SK-N-SH treated with all-trans-retinoic acid at 6 μM for 48 hours (cell line): ENCODE results near the gene EAF1.

Source experiments
- ATAC-seq: fragments of 200-7000 bp; cut with Tn5 transposase; 3 replicates; pipeline ENCODE4 v1.9.1; 2020; ENCODE audit warnings: mild to moderate bottlenecking, moderate library complexity
- ARNTL ChIP-seq: fragments of 450-650 bp; formaldehyde crosslinking; IDR thresholded peaks from 2 replicates; pipeline ENCODE4 v1.5.0; 2020; ENCODE audit warnings: low read depth, mild to moderate bottlenecking, moderate library complexity, borderline replicate concordance
- BACH2 ChIP-seq: fragments of 250-450 bp; sonication (Bioruptor Pico); IDR thresholded peaks from 2 replicates; pipeline ENCODE4 v1.9.0; 2021; ENCODE audit warnings: mild to moderate bottlenecking, borderline replicate concordance
- CREB5 ChIP-seq: fragments of 250-450 bp; sonication (Bioruptor Pico); IDR thresholded peaks from 2 replicates; pipeline ENCODE4 v1.5.1; 2020; ENCODE audit warnings: low read depth, mild to moderate bottlenecking, moderate library complexity
- CSDC2 ChIP-seq: fragments of 250-450 bp; sonication (Bioruptor Pico); IDR thresholded peaks from 2 replicates; pipeline ENCODE4 v1.5.0; 2020; ENCODE audit warnings: mild to moderate bottlenecking, moderate library complexity
- CSRNP3 ChIP-seq: fragments of 250-450 bp; sonication (Bioruptor Pico); IDR thresholded peaks from 2 replicates; pipeline ENCODE4 v1.5.1; 2021; ENCODE audit warnings: mild to moderate bottlenecking, moderate library complexity
- ESRRG ChIP-seq: fragments of 250-450 bp; sonication (Bioruptor Pico); IDR thresholded peaks from 2 replicates; pipeline ENCODE4 v1.6.1; 2021; ENCODE audit warnings: mild to moderate bottlenecking
- GLIS3 ChIP-seq: fragments of 250-450 bp; sonication (Bioruptor Pico); IDR thresholded peaks from 2 replicates; pipeline ENCODE4 v1.5.0; 2020; ENCODE audit warnings: mild to moderate bottlenecking, moderate library complexity
- ISL1 ChIP-seq: fragments of 250-450 bp; sonication (Bioruptor Pico); IDR thresholded peaks from 2 replicates; pipeline ENCODE4 v2.1.2; 2022; ENCODE audit warnings: mild to moderate bottlenecking, moderate library complexity
- OSR1 ChIP-seq: fragments of 250-450 bp; sonication (Bioruptor Pico); IDR thresholded peaks from 2 replicates; pipeline ENCODE4 v1.8.0; 2022; ENCODE audit warnings: moderate library complexity, mild to moderate bottlenecking, inconsistent platforms
- PATZ1 ChIP-seq: fragments of 250-450 bp; sonication (Bioruptor Pico); IDR thresholded peaks from 2 replicates; pipeline ENCODE4 v1.8.0; 2020; ENCODE audit warnings: mild to moderate bottlenecking, moderate library complexity, borderline replicate concordance
- POU6F1 ChIP-seq: fragments of 250-450 bp; sonication (Bioruptor Pico); IDR thresholded peaks from 2 replicates; pipeline ENCODE4 v1.8.0; 2021; ENCODE audit warnings: low read depth, mild to moderate bottlenecking, moderate library complexity, borderline replicate concordance
- PPARA ChIP-seq: fragments of 250-450 bp; sonication (Bioruptor Pico); IDR thresholded peaks from 2 replicates; pipeline ENCODE4 v1.5.0; 2020; ENCODE audit warnings: mild to moderate bottlenecking, borderline replicate concordance
- RARB ChIP-seq: fragments of 250-450 bp; sonication (Bioruptor Pico); IDR thresholded peaks from 2 replicates; pipeline ENCODE4 v1.8.0; 2021; ENCODE audit warnings: mild to moderate bottlenecking, moderate library complexity
- SNAI2 ChIP-seq: fragments of 250-450 bp; sonication (Bioruptor Pico); IDR thresholded peaks from 2 replicates; pipeline ENCODE4 v1.5.0; 2020; ENCODE audit warnings: mild to moderate bottlenecking, moderate library complexity
- TCF4 ChIP-seq: fragments of 250-450 bp; sonication (Bioruptor Pico); IDR thresholded peaks from 2 replicates; pipeline ENCODE4 v1.8.0; 2021; ENCODE audit warnings: mild to moderate bottlenecking, moderate library complexity, borderline replicate concordance
- TOX ChIP-seq: fragments of 250-450 bp; sonication (Bioruptor Pico); IDR thresholded peaks from 2 replicates; pipeline ENCODE4 v1.8.0; 2021; ENCODE audit warnings: mild to moderate bottlenecking, moderate library complexity, borderline replicate concordance
- TSHZ2 ChIP-seq: fragments of 250-450 bp; sonication (Bioruptor Pico); IDR thresholded peaks from 2 replicates; pipeline ENCODE4 v1.5.0; 2020; ENCODE audit warnings: mild to moderate bottlenecking, moderate library complexity
- ZC3H10 ChIP-seq: fragments of 250-450 bp; sonication (Bioruptor Pico); IDR thresholded peaks from 2 replicates; pipeline ENCODE4 v1.5.1; 2021; ENCODE audit warnings: mild to moderate bottlenecking, moderate library complexity
- ZFP3 ChIP-seq: fragments of 250-450 bp; sonication (Bioruptor Pico); IDR thresholded peaks from 2 replicates; pipeline ENCODE4 v1.5.0; 2020; ENCODE audit warnings: mild to moderate bottlenecking, moderate library complexity
- ZFP30 ChIP-seq: fragments of 450-650 bp; formaldehyde crosslinking; IDR thresholded peaks from 2 replicates; pipeline ENCODE4 v1.5.0; 2022; ENCODE audit warnings: mild to moderate bottlenecking, moderate library complexity
- ZNF565 ChIP-seq: fragments of 450-650 bp; formaldehyde crosslinking; conservative IDR thresholded peaks from 2 replicates; pipeline ENCODE4 v1.5.0; 2020; ENCODE audit warnings: low read depth, mild to moderate bottlenecking, moderate library complexity
- ZNF70 ChIP-seq: fragments of 450-650 bp; formaldehyde crosslinking; IDR thresholded peaks from 2 replicates; pipeline ENCODE4 v1.5.0; 2020; ENCODE audit warnings: mild to moderate bottlenecking, moderate library complexity

The EAF1 gene

GRCh38 chr3:15452961-15453360 lies 25.6 kb downstream of the EAF1 start:
- TF ChIP-seq ZNF70 (CRISPR knock-in tag), result no peak
- no peak for TF ChIP-seq ZFP30 (CRISPR knock-in tag)
- TF ChIP-seq PPARA, result no peak
- TF ChIP-seq ZC3H10 (CRISPR knock-in tag), result no peak
- no peak for TF ChIP-seq GLIS3 (CRISPR knock-in tag)
- no peak for TF ChIP-seq BACH2
- no peak for TF ChIP-seq ZNF565
- no peak for TF ChIP-seq PATZ1 (CRISPR knock-in tag)
- no peak for TF ChIP-seq TSHZ2 (CRISPR knock-in tag)
- no peak for TF ChIP-seq CREB5 (CRISPR knock-in tag)
- no peak for TF ChIP-seq POU6F1 (CRISPR knock-in tag)
- TF ChIP-seq RARB, result no peak
- TF ChIP-seq SNAI2 (CRISPR knock-in tag), result no peak
- TF ChIP-seq CSRNP3 (CRISPR knock-in tag), result no peak
- TF ChIP-seq OSR1 (CRISPR knock-in tag), result no peak
- TF ChIP-seq TOX, result no peak
- TF ChIP-seq ZFP3 (CRISPR knock-in tag), result no peak
- no peak for TF ChIP-seq CSDC2 (CRISPR knock-in tag)
- ATAC-seq, result no peak

GRCh38 chr3:15453501-15453900 lies 26.1 kb downstream of the EAF1 start:
- TF ChIP-seq BACH2 (no peak), PATZ1 (CRISPR knock-in tag) (no peak), TCF4 (CRISPR knock-in tag) (no peak), PPARA (no peak), ZFP30 (CRISPR knock-in tag) (no peak), CSDC2 (CRISPR knock-in tag) (no peak), GLIS3 (CRISPR knock-in tag) (no peak)
- ATAC-seq, result no peak

GRCh38 chr3:15453991-15454625 lies 26.7 kb downstream of the EAF1 start:
- TF ChIP-seq TOX (no peak), BACH2 (no peak), ZC3H10 (CRISPR knock-in tag) (no peak), RARB (no peak), OSR1 (CRISPR knock-in tag) (no peak), CREB5 (CRISPR knock-in tag) (no peak), ARNTL (CRISPR knock-in tag) (no peak), TCF4 (CRISPR knock-in tag) (no peak), ZFP30 (CRISPR knock-in tag) (no peak), ZNF565 (no peak), ZNF70 (CRISPR knock-in tag) (no peak), ESRRG (CRISPR knock-in tag) (no peak), PPARA (no peak), CSDC2 (CRISPR knock-in tag) (no peak), ISL1 (no peak)
- ATAC-seq, result no peak
